A673 (cell line): ENCODE results near the gene TPK1.

ENCODE experiments used
- CTCF ChIP-seq: fragments of 300-800, 200-600 bp; sonication (generic); conservative IDR thresholded peaks from 2 replicates; pipeline ENCODE4 v1.5.1; 2017; ENCODE audit warnings: low read depth, mild to moderate bottlenecking, antibody characterized with exemption, low read length, moderate library complexity, mixed read lengths
- EZH2 ChIP-seq: fragments of 200-600 bp; sonication (generic); IDR thresholded peaks from 2 replicates; pipeline ENCODE4 v1.6.1; 2017; ENCODE audit warnings: borderline replicate concordance, low read depth, mild to moderate bottlenecking, mixed read lengths, antibody characterized with exemption, low read length; ENCODE audit not compliant: poor library complexity, severe bottlenecking

GRCh38 chr7:144445590-144445989 is 390.3 kb downstream of the TPK1 start:
- TF ChIP-seq CTCF (no peak), EZH2 (no peak)
